Smooth muscle cell (in vitro differentiated cells): ENCODE results near the gene ORMDL2. TPM values are rescaled to one million over a fixed set of nuclear protein-coding genes. Genes with fewer than 3 reads are reported as not detected.
A peak's percentile ranks its signal among the peaks of the same experiment; 100 is the strongest.

Experiments used
- DNase-seq: peaks from one replicate; lab custom pipeline; 2025; ENCODE audit not compliant: unreplicated experiment; lab: John Stamatoyannopoulos, UW
- H2AFZ ChIP-seq: fragments of 200-600 bp; sonication (generic); 2 replicates; pipeline ENCODE4 v1.6.0; 2016; ENCODE audit warnings: antibody characterized with exemption, low read depth, mild to moderate bottlenecking
- H3F3A ChIP-seq: fragments of 200-600 bp; sonication (generic); 2 replicates; pipeline ENCODE4 v1.6.0; 2017; ENCODE audit warnings: antibody characterized with exemption, low read depth
- H3K27ac ChIP-seq: fragments of 200-600 bp; sonication (generic); 2 replicates; pipeline ENCODE4 v1.5.1; 2016; ENCODE audit warnings: low read depth, mild to moderate bottlenecking
- H3K27me3 ChIP-seq: fragments of 200-600 bp; sonication (generic); 2 replicates; pipeline ENCODE4 v1.6.1; 2016; ENCODE audit warnings: low read depth, mild to moderate bottlenecking
- H3K36me3 ChIP-seq: fragments of 200-600 bp; sonication (generic); 2 replicates; pipeline ENCODE4 v1.5.1; 2016; ENCODE audit warnings: low read depth
- H3K4me1 ChIP-seq: fragments of 200-600 bp; sonication (generic); 2 replicates; pipeline ENCODE4 v1.5.1; 2016; ENCODE audit warnings: low read depth
- H3K4me2 ChIP-seq: fragments of 200-600 bp; sonication (generic); 2 replicates; pipeline ENCODE4 v1.6.0; 2016; ENCODE audit warnings: mild to moderate bottlenecking
- H3K4me3 ChIP-seq: fragments of 200-600 bp; sonication (generic); 2 replicates; pipeline ENCODE4 v1.5.1; 2016; ENCODE audit warnings: mild to moderate bottlenecking
- H3K79me2 ChIP-seq: fragments of 200-600 bp; sonication (generic); 2 replicates; pipeline ENCODE4 v1.6.0; 2016; ENCODE audit warnings: low read depth, mild to moderate bottlenecking
- H3K9ac ChIP-seq: fragments of 200-600 bp; sonication (generic); 2 replicates; pipeline ENCODE4 v1.6.0; 2016; ENCODE audit warnings: low read depth
- H3K9me3 ChIP-seq: fragments of 200-600 bp; sonication (generic); replicated peaks from 2 replicates; pipeline ENCODE4 v1.5.1; 2016; ENCODE audit warnings: low read depth
- H4K20me1 ChIP-seq: fragments of 200-600 bp; sonication (generic); 2 replicates; pipeline ENCODE4 v1.6.0; 2016; ENCODE audit warnings: low read depth
- CTCF ChIP-seq: fragments of 200-600 bp; sonication (generic); IDR thresholded peaks from 2 replicates; pipeline ENCODE4 v1.5.1; 2017; ENCODE audit warnings: borderline replicate concordance, mild to moderate bottlenecking, antibody characterized with exemption; ENCODE audit not compliant: insufficient read depth, poor library complexity, severe bottlenecking
- WGBS: methylation state at CpG from one replicate; pipeline ENCODE4 v1.1.7; 2016; ENCODE audit warnings: low lambda C conversion rate; 5-methylcytosine and 5-hydroxymethylcytosine counted together
- polyA plus RNA-seq: library from polyadenylated mRNA; unstranded; fragments of >200 nt; fragmentation: Nextera tagmentation; extraction: Ambion mirVana; gene quantifications from 2 replicates; pipeline ENCODE4 v1.2.1, GENCODE V29; 2016
- total RNA-seq: library from RNA; depleted of rRNA; stranded (reverse); fragments of >200 nt; gene quantifications from 2 replicates; pipeline ENCODE4 v1.2.3, GENCODE V29; 2014

The ORMDL2 gene
- total and polyA plus RNA-seq, 2 experiments from 2014 or later, result 32.5 to 79.5 TPM

- 93% methylated on average over 5 of the region's 5 CpGs for WGBS
Observed at GRCh38 chr12:55809274-55809673, 8.6 kb upstream of the ORMDL2 start.

GRCh38 chr12:55812088-55812487, 5.8 kb upstream of the ORMDL2 start:
- Histone ChIP-seq H3K4me1 (peaks cover 13% of the 10 kb centered on the region), H3F3A (peaks cover 6% of the 10 kb centered on the region), H3K4me2 (no peak overlapping the region), H3K27me3 (no peaks in the 10 kb centered on the region), H3K4me3 (no peak overlapping the region), H2AFZ (no peak overlapping the region), H3K9ac (no peak overlapping the region), H3K36me3 (no peaks in the 10 kb centered on the region), H3K27ac (no peak overlapping the region), H3K9me3 (no peaks in the 10 kb centered on the region), H3K79me2 (peaks cover 100% of the 10 kb centered on the region), H4K20me1 (peaks cover 94% of the 10 kb centered on the region)
- WGBS, result 61% methylated on average over 1 of the region's 1 CpG
- DNase-seq, result no peak
- no peak for TF ChIP-seq CTCF

More at GRCh38 chr12:55809274-55809673, 8.6 kb upstream of the ORMDL2 start:
- H3K36me3 ChIP-seq, result no peaks in the 10 kb centered on the region
- H3K27ac ChIP-seq, result no peak overlapping the region
- DNase-seq, result no peak
- no peak overlapping the region for H3K4me3 ChIP-seq
- TF ChIP-seq CTCF, result no peak
- H3K9ac ChIP-seq, result no peak overlapping the region
- no peaks in the 10 kb centered on the region for H3K4me1 ChIP-seq
- peaks cover 100% of the 10 kb centered on the region for H3K79me2 ChIP-seq
- no peaks in the 10 kb centered on the region for H3K27me3 ChIP-seq
- H2AFZ ChIP-seq, result no peak overlapping the region
- no peaks in the 10 kb centered on the region for H3K9me3 ChIP-seq
- peaks cover 4% of the 10 kb centered on the region for H3F3A ChIP-seq
- H3K4me2 ChIP-seq, result no peak overlapping the region
- H4K20me1 ChIP-seq, result peaks cover 100% of the 10 kb centered on the region

GRCh38 chr12:55814257-55814656, 3.6 kb upstream of the ORMDL2 start:
- DNase-seq, result no peak
- H3K4me1 ChIP-seq, result peaks cover 19% of the 10 kb centered on the region
- no peak overlapping the region for H3K4me3 ChIP-seq
- no peak overlapping the region for H3K9ac ChIP-seq
- H3K27me3 ChIP-seq, result no peaks in the 10 kb centered on the region
- H3K36me3 ChIP-seq, result no peaks in the 10 kb centered on the region
- no peak overlapping the region for H3K27ac ChIP-seq
- peaks cover 72% of the 10 kb centered on the region for H4K20me1 ChIP-seq
- no peak overlapping the region for H3K4me2 ChIP-seq
- H3F3A ChIP-seq, result peaks cover 9% of the 10 kb centered on the region
- peaks cover 93% of the 10 kb centered on the region for H3K79me2 ChIP-seq
- H3K9me3 ChIP-seq, result no peaks in the 10 kb centered on the region
- H2AFZ ChIP-seq, result no peak overlapping the region
- TF ChIP-seq CTCF, result no peak

- H3K27ac ChIP-seq, result peak overlapping the region; percentile 88
- H3K9me3 ChIP-seq, result no peaks in the 10 kb centered on the region
- no peak for DNase-seq
- TF ChIP-seq CTCF, result no peak
- WGBS, result 91% methylated on average over 12 of the region's 12 CpGs
- no peaks in the 10 kb centered on the region for H3K27me3 ChIP-seq
- peak overlapping the region; percentile 94 for H3K4me3 ChIP-seq
- H3K36me3 ChIP-seq, result no peaks in the 10 kb centered on the region
- no peak overlapping the region for H2AFZ ChIP-seq
- H3F3A ChIP-seq, result peaks cover 9% of the 10 kb centered on the region
- H3K79me2 ChIP-seq, result peaks cover 84% of the 10 kb centered on the region
- peak overlapping the region; percentile 95 for H3K9ac ChIP-seq
- peaks cover 19% of the 10 kb centered on the region for H3K4me1 ChIP-seq
- H3K4me2 ChIP-seq, result peak overlapping the region; percentile 97
- H4K20me1 ChIP-seq, result peaks cover 60% of the 10 kb centered on the region
Observed at GRCh38 chr12:55815473-55815872, 2.4 kb upstream of the ORMDL2 start.
